Measurements from ENCODE around the gene WDFY4.

DNA sequence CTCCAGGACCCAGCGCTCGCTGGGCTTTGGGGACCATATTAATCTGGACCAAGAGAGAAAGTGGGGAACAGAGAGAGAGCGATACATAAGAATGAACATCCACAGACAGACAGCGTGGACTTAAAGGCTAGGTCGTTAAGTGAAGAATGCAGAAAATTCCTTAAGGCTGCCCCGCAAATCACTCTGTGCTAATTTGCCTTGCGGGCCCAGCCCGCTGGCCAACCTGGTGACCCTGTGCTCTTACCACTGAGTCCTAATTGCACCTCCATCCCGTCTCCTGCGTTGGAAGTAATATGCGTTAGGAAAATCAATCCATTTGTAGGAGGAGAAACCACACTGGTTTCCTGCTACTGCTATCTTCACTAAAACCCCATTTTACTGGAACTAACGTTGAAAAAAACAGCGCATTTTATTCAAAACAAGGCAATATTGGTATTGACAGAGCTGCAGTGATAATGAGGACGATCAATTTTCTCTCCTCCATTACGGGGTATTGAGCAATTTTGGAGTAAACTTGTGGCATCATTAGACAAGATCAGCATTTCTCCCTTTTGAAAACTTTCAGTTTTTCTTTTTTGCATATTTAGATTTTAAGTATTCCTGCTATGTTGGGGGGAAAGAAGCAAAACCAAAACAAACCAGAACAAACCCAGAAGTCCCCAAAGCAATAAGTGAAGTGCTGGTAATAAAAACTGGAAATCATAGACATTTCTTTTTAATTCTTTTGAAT lies 85.2 kb downstream of the WDFY4 start:
- TF ChIP-seq, protein P1, sequence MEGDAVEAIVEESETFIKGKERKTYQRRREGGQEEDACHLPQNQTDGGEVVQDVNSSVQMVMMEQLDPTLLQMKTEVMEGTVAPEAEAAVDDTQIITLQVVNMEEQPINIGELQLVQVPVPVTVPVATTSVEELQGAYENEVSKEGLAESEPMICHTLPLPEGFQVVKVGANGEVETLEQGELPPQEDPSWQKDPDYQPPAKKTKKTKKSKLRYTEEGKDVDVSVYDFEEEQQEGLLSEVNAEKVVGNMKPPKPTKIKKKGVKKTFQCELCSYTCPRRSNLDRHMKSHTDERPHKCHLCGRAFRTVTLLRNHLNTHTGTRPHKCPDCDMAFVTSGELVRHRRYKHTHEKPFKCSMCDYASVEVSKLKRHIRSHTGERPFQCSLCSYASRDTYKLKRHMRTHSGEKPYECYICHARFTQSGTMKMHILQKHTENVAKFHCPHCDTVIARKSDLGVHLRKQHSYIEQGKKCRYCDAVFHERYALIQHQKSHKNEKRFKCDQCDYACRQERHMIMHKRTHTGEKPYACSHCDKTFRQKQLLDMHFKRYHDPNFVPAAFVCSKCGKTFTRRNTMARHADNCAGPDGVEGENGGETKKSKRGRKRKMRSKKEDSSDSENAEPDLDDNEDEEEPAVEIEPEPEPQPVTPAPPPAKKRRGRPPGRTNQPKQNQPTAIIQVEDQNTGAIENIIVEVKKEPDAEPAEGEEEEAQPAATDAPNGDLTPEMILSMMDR (conservative IDR thresholded peaks at IDR 0.05 in 1 of 2, IDR thresholded peaks at IDR 0.05 in 1 of 2; ENCODE audit: extremely low read depth in 1 of 2, insufficient read depth in 1 of 2, low read depth in 1 of 2, low read length in 2 of 2): no peak
- no peak for TF ChIP-seq EZH2 (IDR thresholded peaks at IDR 0.05; ENCODE audit: borderline replicate concordance, low read length)

All from mammary epithelial cell (primary cell).